Measurements from ENCODE around the gene USP15.

Gene USP15

GRCh38 chr12:62285284-62285683 is 25.1 kb downstream of the USP15 start:
- no peak for DNase-seq

- DNase-seq, result no peak
Observed at GRCh38 chr12:62288328-62288727, 28.1 kb downstream of the USP15 start.

- DNase-seq, result no peak
Observed at GRCh38 chr12:62290846-62291245, 30.6 kb downstream of the USP15 start.

- no peak for DNase-seq
Observed at GRCh38 chr12:62291864-62292760, 31.9 kb downstream of the USP15 start.

GRCh38 chr12:62292761-62293344 is 32.6 kb downstream of the USP15 start:
- DNase-seq, result no peak

- DNase-seq, result no peak
Observed at GRCh38 chr12:62294378-62294777, 34.2 kb downstream of the USP15 start.

GRCh38 chr12:62296001-62296400 is 35.8 kb downstream of the USP15 start:
- no peak for DNase-seq

- no peak for DNase-seq
Observed at GRCh38 chr12:62297321-62297720, 37.1 kb downstream of the USP15 start.

- DNase-seq, result no peak
Observed at GRCh38 chr12:62299617-62300016, 39.4 kb downstream of the USP15 start.

- DNase-seq, result no peak
Observed at GRCh38 chr12:62301080-62301798, 41.0 kb downstream of the USP15 start.

GRCh38 chr12:62301799-62302133 is 41.6 kb downstream of the USP15 start:
- no peak for DNase-seq

- DNase-seq, result no peak
Observed at GRCh38 chr12:62304560-62304959, 44.4 kb downstream of the USP15 start.

- no peak for DNase-seq
Observed at GRCh38 chr12:62305778-62306177, 45.6 kb downstream of the USP15 start.

GRCh38 chr12:62306569-62307530 is 46.6 kb downstream of the USP15 start:
- no peak for DNase-seq

GRCh38 chr12:62308201-62308600 is 48.0 kb downstream of the USP15 start:
- no peak for DNase-seq

- no peak for DNase-seq
Observed at GRCh38 chr12:62313727-62314380, 53.6 kb downstream of the USP15 start.

- no peak for DNase-seq
Observed at GRCh38 chr12:62317017-62317416, 56.8 kb downstream of the USP15 start.

- no peak for DNase-seq
Observed at GRCh38 chr12:62319058-62319457, 58.9 kb downstream of the USP15 start.

GRCh38 chr12:62320054-62320453 is 59.9 kb downstream of the USP15 start:
- DNase-seq, result no peak

GRCh38 chr12:62323386-62323785 is 63.2 kb downstream of the USP15 start:
- no peak for DNase-seq

- DNase-seq, result no peak
Observed at GRCh38 chr12:62328296-62328921, 68.2 kb downstream of the USP15 start.

- no peak for DNase-seq
Observed at GRCh38 chr12:62331306-62331705, 71.1 kb downstream of the USP15 start.
